ENCODE data around the gene CD4.
A peak's percentile ranks its signal among the peaks of the same experiment; 100 is the strongest.

CD4 gene

GRCh38 chr12:6771091-6771495 lies 18.2 kb upstream of the CD4 start:
- peaks cover 32% of the 10 kb centered on the region for H3K4me1 ChIP-seq (ENCODE audit: control insufficient read depth, insufficient read depth, low read length)
- no peak overlapping the region for H3K27ac ChIP-seq (ENCODE audit: insufficient read depth, low read depth, low read length, poor library complexity, severe bottlenecking)
- WGBS, 2 experiments = 94 to 96% methylated on average over 4 of the region's 4 CpGs
- H3K36me3 ChIP-seq (ENCODE audit: control insufficient read depth, insufficient read depth, low read length) = peaks cover 37% of the 10 kb centered on the region
- H3K9me3 ChIP-seq (ENCODE audit: control insufficient read depth, low read length) = no peaks in the 10 kb centered on the region
- H3K4me3 ChIP-seq (ENCODE audit: insufficient read depth, low read depth, low read length) = no peak overlapping the region
- peaks cover 21% of the 10 kb centered on the region for H3K27me3 ChIP-seq (ENCODE audit: control insufficient read depth, insufficient read depth, low read length, poor library complexity, severe bottlenecking)

GRCh38 chr12:6771509-6772330 lies 17.6 kb upstream of the CD4 start:
- WGBS, 2 experiments = 81 to 84% methylated on average over 12 of the region's 12 CpGs
- H3K4me1 ChIP-seq (ENCODE audit: control insufficient read depth, insufficient read depth, low read length) = peaks cover 32% of the 10 kb centered on the region
- no peaks in the 10 kb centered on the region for H3K9me3 ChIP-seq (ENCODE audit: control insufficient read depth, low read length)
- H3K36me3 ChIP-seq (ENCODE audit: control insufficient read depth, insufficient read depth, low read length) = peaks cover 37% of the 10 kb centered on the region
- H3K4me3 ChIP-seq (ENCODE audit: insufficient read depth, low read depth, low read length) = no peak overlapping the region
- H3K27me3 ChIP-seq (ENCODE audit: control insufficient read depth, insufficient read depth, low read length, poor library complexity, severe bottlenecking) = peaks cover 21% of the 10 kb centered on the region
- no peak overlapping the region for H3K27ac ChIP-seq (ENCODE audit: insufficient read depth, low read depth, low read length, poor library complexity, severe bottlenecking)

GRCh38 chr12:6772331-6772695 lies 17.0 kb upstream of the CD4 start, which contains the start of gene LAG3:
Gene LAG3, plus strand, starts transcription at chr12:6772520. Its CDS starts 333 bp downstream, at chr12:6772853.
- Histone ChIP-seq H3K36me3 (ENCODE audit: control insufficient read depth, insufficient read depth, low read length) (peaks cover 37% of the 10 kb centered on the region), H3K9me3 (ENCODE audit: control insufficient read depth, low read length) (no peaks in the 10 kb centered on the region), H3K4me3 (ENCODE audit: insufficient read depth, low read depth, low read length) (peak within 1 kb of the TSS; percentile 14), H3K4me1 (ENCODE audit: control insufficient read depth, insufficient read depth, low read length) (peaks cover 32% of the 10 kb centered on the region), H3K27ac (ENCODE audit: insufficient read depth, low read depth, low read length, poor library complexity, severe bottlenecking) (no peak within 1 kb of the TSS), H3K27me3 (ENCODE audit: control insufficient read depth, insufficient read depth, low read length, poor library complexity, severe bottlenecking) (peaks cover 22% of the 10 kb centered on the region)
- 42 to 46% methylated on average over 15 of the region's 15 CpGs for WGBS, 2 experiments

- 36 to 39% methylated on average over 21 of the region's 21 CpGs for WGBS, 2 experiments
- H3K27me3 ChIP-seq (ENCODE audit: control insufficient read depth, insufficient read depth, low read length, poor library complexity, severe bottlenecking) = peaks cover 28% of the 10 kb centered on the region
- peaks cover 37% of the 10 kb centered on the region for H3K36me3 ChIP-seq (ENCODE audit: control insufficient read depth, insufficient read depth, low read length)
- no peaks in the 10 kb centered on the region for H3K9me3 ChIP-seq (ENCODE audit: control insufficient read depth, low read length)
- H3K27ac ChIP-seq (ENCODE audit: insufficient read depth, low read depth, low read length, poor library complexity, severe bottlenecking) = no peak overlapping the region
- H3K4me1 ChIP-seq (ENCODE audit: control insufficient read depth, insufficient read depth, low read length) = peaks cover 37% of the 10 kb centered on the region
- peak overlapping the region; percentile 14 for H3K4me3 ChIP-seq (ENCODE audit: insufficient read depth, low read depth, low read length)
These were observed 16.4 kb upstream of the CD4 start for GRCh38 chr12:6772726-6773589.

GRCh38 chr12:6773590-6774351 lies 15.6 kb upstream of the CD4 start:
- peaks cover 28% of the 10 kb centered on the region for H3K27me3 ChIP-seq (ENCODE audit: control insufficient read depth, insufficient read depth, low read length, poor library complexity, severe bottlenecking)
- H3K4me1 ChIP-seq (ENCODE audit: control insufficient read depth, insufficient read depth, low read length) = peaks cover 43% of the 10 kb centered on the region
- H3K36me3 ChIP-seq (ENCODE audit: control insufficient read depth, insufficient read depth, low read length) = peaks cover 37% of the 10 kb centered on the region
- H3K27ac ChIP-seq (ENCODE audit: insufficient read depth, low read depth, low read length, poor library complexity, severe bottlenecking) = no peak overlapping the region
- H3K9me3 ChIP-seq (ENCODE audit: control insufficient read depth, low read length) = no peaks in the 10 kb centered on the region
- WGBS, 2 experiments = 14 to 15% methylated on average over 60 of the region's 60 CpGs
- peak overlapping the region; percentile 14 for H3K4me3 ChIP-seq (ENCODE audit: insufficient read depth, low read depth, low read length)

GRCh38 chr12:6774499-6775062 lies 14.7 kb upstream of the CD4 start:
- Histone ChIP-seq H3K4me1 (ENCODE audit: control insufficient read depth, insufficient read depth, low read length) (peaks cover 43% of the 10 kb centered on the region), H3K4me3 (ENCODE audit: insufficient read depth, low read depth, low read length) (no peak overlapping the region), H3K27me3 (ENCODE audit: control insufficient read depth, insufficient read depth, low read length, poor library complexity, severe bottlenecking) (peaks cover 28% of the 10 kb centered on the region), H3K9me3 (ENCODE audit: control insufficient read depth, low read length) (no peaks in the 10 kb centered on the region), H3K36me3 (ENCODE audit: control insufficient read depth, insufficient read depth, low read length) (peaks cover 34% of the 10 kb centered on the region), H3K27ac (ENCODE audit: insufficient read depth, low read depth, low read length, poor library complexity, severe bottlenecking) (no peak overlapping the region)
- WGBS, 2 experiments = 92% methylated on average over 15 of the region's 15 CpGs

- Histone ChIP-seq H3K27me3 (ENCODE audit: control insufficient read depth, insufficient read depth, low read length, poor library complexity, severe bottlenecking) (peaks cover 28% of the 10 kb centered on the region), H3K9me3 (ENCODE audit: control insufficient read depth, low read length) (no peaks in the 10 kb centered on the region), H3K36me3 (ENCODE audit: control insufficient read depth, insufficient read depth, low read length) (peaks cover 25% of the 10 kb centered on the region), H3K4me3 (ENCODE audit: insufficient read depth, low read depth, low read length) (no peak overlapping the region), H3K27ac (ENCODE audit: insufficient read depth, low read depth, low read length, poor library complexity, severe bottlenecking) (no peak overlapping the region), H3K4me1 (ENCODE audit: control insufficient read depth, insufficient read depth, low read length) (peaks cover 39% of the 10 kb centered on the region)
- WGBS, 2 experiments = 86 to 90% methylated on average over 16 of the region's 16 CpGs
These were observed 13.8 kb upstream of the CD4 start for GRCh38 chr12:6775185-6776174.

- peaks cover 14% of the 10 kb centered on the region for H3K36me3 ChIP-seq (ENCODE audit: control insufficient read depth, insufficient read depth, low read length)
- H3K27ac ChIP-seq (ENCODE audit: insufficient read depth, low read depth, low read length, poor library complexity, severe bottlenecking) = no peak overlapping the region
- 88 to 89% methylated on average over 5 of the region's 5 CpGs for WGBS, 2 experiments
- peaks cover 38% of the 10 kb centered on the region for H3K4me1 ChIP-seq (ENCODE audit: control insufficient read depth, insufficient read depth, low read length)
- H3K27me3 ChIP-seq (ENCODE audit: control insufficient read depth, insufficient read depth, low read length, poor library complexity, severe bottlenecking) = peaks cover 28% of the 10 kb centered on the region
- H3K9me3 ChIP-seq (ENCODE audit: control insufficient read depth, low read length) = no peaks in the 10 kb centered on the region
- no peak overlapping the region for H3K4me3 ChIP-seq (ENCODE audit: insufficient read depth, low read depth, low read length)
These were observed 11.9 kb upstream of the CD4 start for GRCh38 chr12:6777386-6777785.

GRCh38 chr12:6778217-6778573 lies 11.1 kb upstream of the CD4 start:
- H3K4me1 ChIP-seq (ENCODE audit: control insufficient read depth, insufficient read depth, low read length) = peaks cover 38% of the 10 kb centered on the region
- peak overlapping the region; percentile 3 for H3K4me3 ChIP-seq (ENCODE audit: insufficient read depth, low read depth, low read length)
- H3K27ac ChIP-seq (ENCODE audit: insufficient read depth, low read depth, low read length, poor library complexity, severe bottlenecking) = no peak overlapping the region
- H3K36me3 ChIP-seq (ENCODE audit: control insufficient read depth, insufficient read depth, low read length) = peaks cover 14% of the 10 kb centered on the region
- no peaks in the 10 kb centered on the region for H3K9me3 ChIP-seq (ENCODE audit: control insufficient read depth, low read length)
- 21 to 22% methylated on average over 14 of the region's 14 CpGs for WGBS, 2 experiments
- peaks cover 21% of the 10 kb centered on the region for H3K27me3 ChIP-seq (ENCODE audit: control insufficient read depth, insufficient read depth, low read length, poor library complexity, severe bottlenecking)

Data from ectodermal cell (in vitro differentiated cells).